B cell (primary cell): ENCODE data around the gene PRLR. TPM values are rescaled to one million over a fixed set of nuclear protein-coding genes. Genes with fewer than 3 reads are reported as not detected.

Experiments
- ATAC-seq: fragments of 200-7000 bp; cut with Tn5 transposase; one replicate; pipeline ENCODE4 v1.10.0; 2021; ENCODE audit warnings: low read depth, mild to moderate bottlenecking, moderate number of reproducible peaks, moderate library complexity
- CTCF ChIA-PET: fragments of 350-600 bp; sonication (Branson Sonifier 250); formaldehyde crosslinking; loops from one replicate; lab custom pipeline; 2021; ENCODE audit warnings: antibody characterized with exemption, inconsistent platforms; lab: Charles Lee
- POLR2A ChIA-PET: fragments of 350-600 bp; sonication (Branson Sonifier 250); formaldehyde crosslinking; loops from one replicate; lab custom pipeline; 2021; ENCODE audit warnings: antibody characterized with exemption; lab: Charles Lee
- DNase-seq: peaks from one replicate; pipeline ENCODE4 v3.0.0; 2013
- H2AFZ ChIP-seq: 2 replicates; pipeline ENCODE4 v1.6.1; 2012; ENCODE audit warnings: mild to moderate bottlenecking, low read depth, low read length; ENCODE audit not compliant: insufficient read depth, poor library complexity, severe bottlenecking
- H3K27ac ChIP-seq, 2 donors: 1 replicate in 1 of 2; 2 replicates in 1 of 2; pipeline ENCODE4 v1.5.1; 2012 to 2013; ENCODE audit warnings: low read length in 2 of 2, mild to moderate bottlenecking in 2 of 2, moderate library complexity in 1 of 2
- H3K27me3 ChIP-seq, 4 experiments: fragments of 200-600 bp in 1 of 4; sonication (generic) in 1 of 4; replicated peaks in 1 of 4; 1 replicate in 2 of 4; 2 replicates in 2 of 4; pipeline versions ENCODE4 v1.6.1 to v1.7.0; 2013 to 2016; ENCODE audit warnings: low read length in 3 of 4, mild to moderate bottlenecking in 2 of 4, mixed read lengths in 1 of 4, moderate library complexity in 1 of 4; ENCODE audit not compliant: insufficient read depth in 4 of 4, control insufficient read depth in 3 of 4; ENCODE audit errors: control extremely low read depth in 1 of 4
- H3K36me3 ChIP-seq, 2 experiments: replicated peaks in 1 of 2; 1 replicate in 1 of 2; 2 replicates in 1 of 2; pipeline versions ENCODE4 v1.6.1 to v1.7.1; 2013; ENCODE audit warnings: low read length in 1 of 2; ENCODE audit not compliant: insufficient read depth in 2 of 2, control insufficient read depth in 1 of 2; ENCODE audit errors: control extremely low read depth in 1 of 2, extremely low read depth in 1 of 2
- H3K4me1 ChIP-seq, 2 donors: fragments of 200-600 bp in 1 of 2; sonication (generic) in 1 of 2; 1 replicate in 1 of 2; 2 replicates in 1 of 2; pipeline versions ENCODE4 v1.5.1 to v1.6.1; 2013 to 2017; ENCODE audit warnings: low read length in 2 of 2; ENCODE audit not compliant: control insufficient read depth in 2 of 2, insufficient read depth in 2 of 2
- H3K4me2 ChIP-seq: replicated peaks from 2 replicates; pipeline ENCODE3; 2012; ENCODE audit warnings: mild to moderate bottlenecking, low read depth, low read length; ENCODE audit not compliant: poor library complexity, severe bottlenecking
- H3K4me3 ChIP-seq, 5 experiments: fragments of 200-600 bp in 1 of 5; sonication (generic) in 1 of 5; 1 replicate in 3 of 5; 2 replicates in 2 of 5; pipeline versions ENCODE4 v1.5.1 to v1.7.0; 2011 to 2016; ENCODE audit warnings: low read length in 4 of 5, mild to moderate bottlenecking in 4 of 5, low read depth in 2 of 5, control low read depth in 1 of 5, moderate library complexity in 1 of 5; ENCODE audit not compliant: insufficient read depth in 1 of 5; ENCODE audit errors: control extremely low read depth in 1 of 5, extremely low read depth in 1 of 5
- H3K79me2 ChIP-seq: fragments of 200-600 bp; sonication (generic); one replicate; pipeline ENCODE4 v1.6.0; 2016; ENCODE audit warnings: low read length; ENCODE audit not compliant: control insufficient read depth, insufficient read depth
- H3K9ac ChIP-seq: fragments of 200-600 bp; sonication (generic); 2 replicates; pipeline ENCODE4 v1.6.1; 2017; ENCODE audit warnings: mild to moderate bottlenecking, low read length, moderate library complexity
- H3K9me3 ChIP-seq, 3 donors: one replicate each; pipeline versions ENCODE4 v1.6.1 to v1.7.1; 2013; ENCODE audit warnings: low read length in 2 of 3; ENCODE audit not compliant: control insufficient read depth in 2 of 3, insufficient read depth in 1 of 3; ENCODE audit errors: control extremely low read depth in 1 of 3
- H4K20me1 ChIP-seq: 2 replicates; pipeline ENCODE4 v1.6.0; 2012; ENCODE audit warnings: mild to moderate bottlenecking, low read length; ENCODE audit not compliant: insufficient read depth, control insufficient read depth, poor library complexity, severe bottlenecking
- H3K27ac Mint-ChIP-seq: one replicate; pipeline ENCODE4 v1.8.0; 2021; ENCODE audit warnings: mixed read lengths
- H3K27me3 Mint-ChIP-seq: one replicate; pipeline ENCODE4 v1.8.0; 2021; ENCODE audit warnings: mixed read lengths
- H3K4me1 Mint-ChIP-seq: one replicate; pipeline ENCODE4 v1.8.0; 2021; ENCODE audit warnings: mixed read lengths
- H3K4me3 Mint-ChIP-seq: one replicate; pipeline ENCODE4 v1.8.0; 2021; ENCODE audit warnings: mixed read lengths
- H3K9me3 Mint-ChIP-seq: one replicate; pipeline ENCODE4 v1.8.0; 2022; ENCODE audit warnings: mixed read lengths; ENCODE audit not compliant: insufficient read depth
- EZH2 ChIP-seq: IDR thresholded peaks from 2 replicates; pipeline ENCODE4 v1.6.1; 2012; ENCODE audit warnings: borderline replicate concordance, low read depth, mild to moderate bottlenecking, moderate library complexity, low read length; ENCODE audit not compliant: insufficient read depth, poor library complexity, severe bottlenecking
- WGBS: methylation state at CpG from one replicate; pipeline ENCODE4 v1.1.5; 2013; ENCODE audit warnings: missing lambda C conversion rate; ENCODE audit not compliant: insufficient coverage; 5-methylcytosine and 5-hydroxymethylcytosine counted together
- intact Hi-C: fragments of 100-400 bp; cut with micrococcal nuclease; formaldehyde crosslinking; loops from one replicate; pipeline ENCODE4 v1.10.0; 2022
- polyA plus RNA-seq: library from polyadenylated mRNA; depleted of rRNA; stranded (reverse); fragments of >200 nt; gene quantifications from 2 replicates; pipeline ENCODE4 v1.2.3, GENCODE V29; 2012
- total RNA-seq, 2 donors: library from RNA; stranded (reverse); fragments of 120-200 nt in 1 of 2; gene quantifications; 1 replicate in 1 of 2; 2 replicates in 1 of 2; pipeline versions ENCODE4 v1.2.3 to v1.2.4, GENCODE V29; 2013 to 2022
- TF ChIP-seq, protein P1 (sequence below): fragments of 200-600 bp; IDR thresholded peaks from one replicate; pipeline ENCODE4 v1.8.0; 2022; ENCODE audit warnings: antibody characterized with exemption, mild to moderate bottlenecking

Gene PRLR
- total and polyA plus RNA-seq, 2 donors (not counting 1 experiment from before 2014, with no cell fraction given) = 0.39 TPM; not detected in 1

DNA sequence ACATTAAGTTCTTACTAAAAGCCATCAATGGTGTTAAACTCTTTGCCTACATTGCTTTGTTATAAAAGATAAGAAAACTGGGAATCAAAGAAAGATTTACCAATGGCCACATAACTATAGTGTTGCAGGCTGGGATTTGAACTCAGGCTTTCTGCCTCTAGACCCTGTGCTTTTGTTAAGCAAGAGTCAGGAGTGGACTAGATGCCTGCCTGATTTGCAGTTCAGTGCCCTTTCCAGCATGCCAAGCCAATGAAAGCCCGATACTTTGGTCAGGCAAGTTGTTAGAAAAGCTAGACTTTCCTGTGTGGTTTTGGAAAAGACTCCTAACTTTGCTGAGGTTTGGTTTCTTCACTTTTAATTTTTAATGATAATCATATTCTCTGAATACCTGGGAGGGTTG is 161.1 kb downstream of the PRLR start:
- Mint-ChIP-seq H3K27ac (no peak overlapping the region), H3K4me1 (peaks cover 13% of the 10 kb centered on the region), H3K9me3 (peaks cover 4% of the 10 kb centered on the region), H3K27me3 (peaks cover 10% of the 10 kb centered on the region), H3K4me3 (no peak overlapping the region)
- no peak overlapping the region for H2AFZ ChIP-seq
- no peaks in the 10 kb centered on the region for H3K27me3 ChIP-seq
- ATAC-seq (no peak), DNase-seq (no peak)
- ChIA-PET POLR2A (no interaction called here), CTCF (no interaction called here)
- no peak overlapping the region for H3K4me3 ChIP-seq
- H3K27ac ChIP-seq = no peak overlapping the region
- no CpG with 5 or more reads among the region's 1 CpG for WGBS
- H3K36me3 ChIP-seq = no peaks in the 10 kb centered on the region
- H3K79me2 ChIP-seq = no peaks in the 10 kb centered on the region
- H3K4me2 ChIP-seq = no peak overlapping the region
- TF ChIP-seq EZH2 = no peak
- TF ChIP-seq, protein P1, sequence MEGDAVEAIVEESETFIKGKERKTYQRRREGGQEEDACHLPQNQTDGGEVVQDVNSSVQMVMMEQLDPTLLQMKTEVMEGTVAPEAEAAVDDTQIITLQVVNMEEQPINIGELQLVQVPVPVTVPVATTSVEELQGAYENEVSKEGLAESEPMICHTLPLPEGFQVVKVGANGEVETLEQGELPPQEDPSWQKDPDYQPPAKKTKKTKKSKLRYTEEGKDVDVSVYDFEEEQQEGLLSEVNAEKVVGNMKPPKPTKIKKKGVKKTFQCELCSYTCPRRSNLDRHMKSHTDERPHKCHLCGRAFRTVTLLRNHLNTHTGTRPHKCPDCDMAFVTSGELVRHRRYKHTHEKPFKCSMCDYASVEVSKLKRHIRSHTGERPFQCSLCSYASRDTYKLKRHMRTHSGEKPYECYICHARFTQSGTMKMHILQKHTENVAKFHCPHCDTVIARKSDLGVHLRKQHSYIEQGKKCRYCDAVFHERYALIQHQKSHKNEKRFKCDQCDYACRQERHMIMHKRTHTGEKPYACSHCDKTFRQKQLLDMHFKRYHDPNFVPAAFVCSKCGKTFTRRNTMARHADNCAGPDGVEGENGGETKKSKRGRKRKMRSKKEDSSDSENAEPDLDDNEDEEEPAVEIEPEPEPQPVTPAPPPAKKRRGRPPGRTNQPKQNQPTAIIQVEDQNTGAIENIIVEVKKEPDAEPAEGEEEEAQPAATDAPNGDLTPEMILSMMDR = no peak
- no peaks in the 10 kb centered on the region for H3K9me3 ChIP-seq
- intact Hi-C loops = no loop called here
- peaks cover 5 to 7% of the 10 kb centered on the region in 2 donors for H3K4me1 ChIP-seq
- no peaks in the 10 kb centered on the region for H4K20me1 ChIP-seq
- no peak overlapping the region for H3K9ac ChIP-seq

DNA sequence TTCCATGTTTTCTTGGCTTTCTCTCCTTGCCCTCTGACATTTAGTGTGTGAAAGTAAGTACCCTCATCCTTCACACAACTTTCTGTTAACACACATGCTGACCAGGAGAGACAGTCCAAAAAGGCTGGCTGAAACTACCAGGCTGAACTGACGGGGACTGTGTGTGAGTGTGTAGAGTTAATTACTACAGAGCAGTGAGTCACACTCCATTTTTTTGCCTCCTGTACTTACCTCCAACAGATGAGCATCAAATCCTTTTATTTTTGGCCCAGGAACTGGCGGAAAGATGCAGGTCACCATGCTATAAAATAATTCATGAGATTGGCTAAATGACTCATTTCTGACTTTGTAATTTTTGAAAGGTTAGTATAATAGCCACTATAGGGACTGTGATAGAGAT is 162.3 kb downstream of the PRLR start:
- Mint-ChIP-seq H3K4me3 (no peak overlapping the region), H3K4me1 (peaks cover 13% of the 10 kb centered on the region), H3K27me3 (peaks cover 2% of the 10 kb centered on the region), H3K9me3 (no peaks in the 10 kb centered on the region), H3K27ac (no peak overlapping the region)
- intact Hi-C loops = no loop called here
- ChIA-PET POLR2A (no interaction called here), CTCF (interaction anchor here (0.7 to 1.5 kb wide), 2 partner anchors 23 to 950 kb away, joined by 3 to 5 read pairs; no protein-coding TSS in a partner anchor)
- TF ChIP-seq, protein P1 = no peak
- TF ChIP-seq EZH2 = no peak
- H3K27me3 ChIP-seq = no peaks in the 10 kb centered on the region
- peaks cover 5 to 7% of the 10 kb centered on the region in 2 donors for H3K4me1 ChIP-seq
- no peaks in the 10 kb centered on the region for H3K36me3 ChIP-seq
- H3K79me2 ChIP-seq = no peaks in the 10 kb centered on the region
- no peak for ATAC-seq
- no peaks in the 10 kb centered on the region for H4K20me1 ChIP-seq
- WGBS = no CpG with 5 or more reads among the region's 2 CpGs
- no peak overlapping the region for H3K9ac ChIP-seq
- no peak overlapping the region for H3K4me3 ChIP-seq
- H3K4me2 ChIP-seq = no peak overlapping the region
- no peaks in the 10 kb centered on the region for H3K9me3 ChIP-seq
- DNase-seq = no peak
- H2AFZ ChIP-seq = no peak overlapping the region
- H3K27ac ChIP-seq = no peak overlapping the region
